Measurements from ENCODE around the gene RETREG1. TPM values are rescaled to one million over a fixed set of nuclear protein-coding genes. Genes with fewer than 3 reads are reported as not detected.

The RETREG1 gene
- total and polyA plus RNA-seq, 7 experiments from 2014 or later: 37.4 to 130 (median 48.6) TPM

DNA sequence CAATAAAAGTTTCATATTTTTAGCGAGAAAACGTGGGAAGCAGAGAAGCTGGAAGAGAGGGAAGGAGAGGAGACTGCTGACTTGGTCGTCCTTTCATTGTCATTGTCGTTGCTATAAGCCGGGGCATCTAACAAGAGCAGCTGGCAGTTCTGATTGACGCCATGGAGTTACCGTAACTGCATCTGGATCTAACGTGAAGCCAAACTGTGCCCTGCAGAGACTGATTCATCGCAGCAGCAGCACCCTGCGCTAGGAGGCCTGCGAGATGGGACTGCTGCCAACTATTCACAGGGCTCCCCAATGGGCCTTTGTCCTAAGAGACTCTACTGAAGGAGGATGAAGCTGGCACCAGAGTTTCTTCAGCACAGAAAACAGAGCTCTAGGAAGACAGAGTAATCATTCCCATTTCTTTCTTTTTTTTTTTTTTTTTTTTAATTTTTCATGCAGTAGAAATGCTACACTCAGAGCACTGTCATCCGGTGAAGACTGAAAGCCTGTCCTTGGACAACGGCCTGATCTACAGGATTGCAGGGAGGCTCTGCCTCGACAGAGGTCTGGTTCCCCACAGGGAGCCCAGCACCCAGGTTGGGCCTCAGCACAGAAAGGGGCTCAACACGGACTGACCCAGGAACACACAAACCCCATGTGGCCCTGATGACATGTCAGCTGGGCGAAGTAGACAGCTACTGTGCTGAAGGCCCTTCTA, 47.8 kb downstream of the RETREG1 start:
- Mint-ChIP-seq H3K36me3 (peaks cover 3 to 60% (median 37%) of the 10 kb centered on the region in 5 donors), H3K27ac (peak overlapping the region in 5 of 9 donors; percentile 12 to 57 (median 44)), H3K4me3 (no peak overlapping the region), H3K4me1 (peaks cover 14 to 82% (median 63%) of the 10 kb centered on the region in 7 donors), H3K27me3 (no peaks in the 10 kb centered on the region), H3K9me3 (no peaks in the 10 kb centered on the region)
- no peak for DNase-seq
- H3K36me3 ChIP-seq (ENCODE audit: control insufficient read depth in 2 of 3, insufficient read depth in 3 of 3, low read length in 3 of 3): peaks cover 0 to 47% (median 0%) of the 10 kb centered on the region in 3 experiments
- intact Hi-C loops (cut with micrococcal nuclease): loop anchor here in 1 of 2 donors (5.0 kb wide), 1 partner anchor 98 kb away; no protein-coding TSS in a partner anchor
- H3K4me1 ChIP-seq (ENCODE audit: control insufficient read depth in 2 of 2, insufficient read depth in 2 of 2, low read length in 2 of 2): no peaks in the 10 kb centered on the region
- H3K4me3 ChIP-seq (ENCODE audit: low read length): no peak overlapping the region
- no peak overlapping the region for H3K27ac ChIP-seq (ENCODE audit: low read depth, low read length)
- ATAC-seq: no peak
- POLR2A ChIA-PET: no interaction called here
- CTCF ChIA-PET: no interaction called here
- no peaks in the 10 kb centered on the region for H3K27me3 ChIP-seq (ENCODE audit: control insufficient read depth in 2 of 2, insufficient read depth in 2 of 2, low read length in 2 of 2)
- no peaks in the 10 kb centered on the region for H3K9me3 ChIP-seq (ENCODE audit: control insufficient read depth in 2 of 3, low read length in 3 of 3)

DNA sequence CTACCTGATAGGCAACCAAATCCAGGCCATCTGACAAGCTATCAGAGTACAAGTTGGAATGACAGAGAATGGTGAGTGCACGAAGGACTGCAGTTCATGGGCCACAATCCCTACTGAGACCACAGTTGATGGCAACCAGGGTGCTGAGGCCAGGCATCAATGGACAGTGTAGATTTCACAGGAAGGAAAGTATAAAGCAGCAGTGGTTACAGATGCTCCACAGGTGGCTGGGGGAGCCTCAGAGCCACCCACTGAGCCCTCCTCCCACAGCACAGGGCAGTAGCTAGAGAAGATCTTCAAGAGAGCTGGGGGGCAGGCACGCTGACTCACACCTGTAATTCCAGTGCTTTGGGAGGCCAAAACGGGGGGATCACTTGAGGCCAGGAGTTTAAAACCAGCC, 49.4 kb downstream of the RETREG1 start:
- Mint-ChIP-seq H3K4me1 (peaks cover 9 to 75% (median 59%) of the 10 kb centered on the region in 7 donors), H3K9me3 (no peaks in the 10 kb centered on the region), H3K36me3 (peaks cover 3 to 67% (median 37%) of the 10 kb centered on the region in 5 donors), H3K4me3 (peak overlapping the region in 3 of 10 donors; percentile 0 to 17 (median 16)), H3K27me3 (no peaks in the 10 kb centered on the region), H3K27ac (peak overlapping the region in 7 of 9 donors; percentile 15 to 84 (median 56))
- intact Hi-C loops (cut with micrococcal nuclease): loop anchor here in 1 of 2 donors (5.0 kb wide), 1 partner anchor 100 kb away; no protein-coding TSS in a partner anchor
- Histone ChIP-seq H3K4me3 (ENCODE audit: low read length) (no peak overlapping the region), H3K9me3 (ENCODE audit: control insufficient read depth in 2 of 3, low read length in 3 of 3) (no peaks in the 10 kb centered on the region), H3K27ac (ENCODE audit: low read depth, low read length) (no peak overlapping the region), H3K36me3 (ENCODE audit: control insufficient read depth in 2 of 3, insufficient read depth in 3 of 3, low read length in 3 of 3) (peaks cover 0 to 47% (median 0%) of the 10 kb centered on the region in 3 experiments), H3K27me3 (ENCODE audit: control insufficient read depth in 2 of 2, insufficient read depth in 2 of 2, low read length in 2 of 2) (no peaks in the 10 kb centered on the region), H3K4me1 (ENCODE audit: control insufficient read depth in 2 of 2, insufficient read depth in 2 of 2, low read length in 2 of 2) (no peaks in the 10 kb centered on the region)
- no peak for ATAC-seq
- DNase-seq: no peak
- POLR2A ChIA-PET: interaction anchor here (1.1 kb wide), 1 partner anchor 106 kb away, joined by 3 read pairs; no protein-coding TSS in a partner anchor
- CTCF ChIA-PET: interaction anchor here (1.1 kb wide), 1 partner anchor 99 kb away, joined by 5 read pairs; no protein-coding TSS in a partner anchor

DNA sequence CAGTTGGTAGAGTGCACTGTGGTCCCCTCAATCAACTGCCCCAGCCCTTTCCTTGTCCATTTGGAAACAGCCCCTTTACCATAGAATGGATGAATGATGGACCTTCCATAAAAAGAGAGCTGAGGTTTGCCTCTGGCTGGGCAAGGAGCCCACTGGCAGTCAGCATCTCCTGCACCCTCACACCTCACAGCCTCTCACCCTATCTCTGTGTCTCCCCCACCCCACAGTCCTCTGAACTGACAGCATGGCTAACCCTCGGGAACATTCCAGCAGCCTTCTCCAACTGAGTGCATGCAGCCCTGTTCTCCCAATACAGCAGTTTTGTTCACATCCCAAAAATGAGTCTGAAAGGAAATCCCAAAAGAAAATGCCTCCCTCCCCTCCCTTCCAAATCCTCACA, 51.7 kb downstream of the RETREG1 start:
- no peak for ATAC-seq
- H3K36me3 Mint-ChIP-seq: peaks cover 0 to 65% (median 36%) of the 10 kb centered on the region in 5 donors
- peaks cover 0 to 32% (median 0%) of the 10 kb centered on the region in 3 experiments for H3K36me3 ChIP-seq (ENCODE audit: control insufficient read depth in 2 of 3, insufficient read depth in 3 of 3, low read length in 3 of 3)
- H3K27me3 ChIP-seq (ENCODE audit: control insufficient read depth in 2 of 2, insufficient read depth in 2 of 2, low read length in 2 of 2): no peaks in the 10 kb centered on the region
- H3K4me1 Mint-ChIP-seq: peaks cover 9 to 74% (median 61%) of the 10 kb centered on the region in 7 donors
- no peaks in the 10 kb centered on the region for H3K27me3 Mint-ChIP-seq
- no peaks in the 10 kb centered on the region for H3K9me3 ChIP-seq (ENCODE audit: control insufficient read depth in 2 of 3, low read length in 3 of 3)
- intact Hi-C loops (cut with micrococcal nuclease): loop anchor here in 1 of 2 donors (5.0 kb wide), 1 partner anchor 102 kb away; no protein-coding TSS in a partner anchor
- no peak overlapping the region for H3K4me3 ChIP-seq (ENCODE audit: low read length)
- H3K27ac ChIP-seq (ENCODE audit: low read depth, low read length): no peak overlapping the region
- ChIA-PET POLR2A (no interaction called here), CTCF (no interaction called here)
- H3K9me3 Mint-ChIP-seq: no peaks in the 10 kb centered on the region
- H3K27ac Mint-ChIP-seq: peak overlapping the region in 4 of 9 donors; percentile 33 to 76 (median 48)
- H3K4me3 Mint-ChIP-seq: no peak overlapping the region
- H3K4me1 ChIP-seq (ENCODE audit: control insufficient read depth in 2 of 2, insufficient read depth in 2 of 2, low read length in 2 of 2): no peaks in the 10 kb centered on the region
- DNase-seq: no peak

DNA sequence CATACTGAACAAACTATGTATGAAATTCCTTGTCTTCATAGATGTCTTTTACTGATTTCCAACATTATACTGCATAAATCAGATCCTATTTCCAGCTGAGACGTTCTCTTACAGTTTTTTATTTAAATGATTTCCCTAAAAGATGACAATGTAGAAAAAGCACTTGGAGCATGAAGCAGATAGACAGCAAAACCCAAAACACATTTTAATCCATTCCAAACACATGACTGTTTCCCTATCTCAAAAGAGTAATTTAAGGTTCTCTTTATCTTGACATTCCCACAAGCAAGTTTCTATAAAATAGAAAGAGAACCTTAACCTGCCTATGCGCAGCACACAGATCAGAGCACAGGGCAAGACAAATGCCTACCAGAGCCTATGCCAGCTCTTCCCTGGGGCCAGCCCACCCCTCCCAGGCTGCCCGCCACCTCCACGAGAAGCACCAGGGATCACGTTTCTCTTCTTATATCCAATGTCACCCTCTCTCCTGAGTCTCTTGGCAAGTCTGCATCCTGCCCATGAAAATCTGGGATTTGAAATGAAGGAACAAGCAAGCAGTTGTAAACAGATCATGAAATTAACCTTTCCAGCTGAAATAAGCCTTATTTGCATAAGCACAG, 52.4 kb downstream of the RETREG1 start:
- Mint-ChIP-seq H3K27me3 (no peaks in the 10 kb centered on the region), H3K36me3 (peaks cover 0 to 60% (median 33%) of the 10 kb centered on the region in 5 donors), H3K27ac (peak overlapping the region in 4 of 9 donors; percentile 26 to 45 (median 32)), H3K4me3 (no peak overlapping the region), H3K9me3 (no peaks in the 10 kb centered on the region), H3K4me1 (peaks cover 9 to 74% (median 57%) of the 10 kb centered on the region in 7 donors)
- DNase-seq: no peak
- POLR2A ChIA-PET: no interaction called here
- CTCF ChIA-PET: no interaction called here
- H3K9me3 ChIP-seq (ENCODE audit: control insufficient read depth in 2 of 3, low read length in 3 of 3): no peaks in the 10 kb centered on the region
- no peak for ATAC-seq
- no peak overlapping the region for H3K4me3 ChIP-seq (ENCODE audit: low read length)
- peaks cover 0 to 25% (median 0%) of the 10 kb centered on the region in 3 experiments for H3K36me3 ChIP-seq (ENCODE audit: control insufficient read depth in 2 of 3, insufficient read depth in 3 of 3, low read length in 3 of 3)
- no peaks in the 10 kb centered on the region for H3K4me1 ChIP-seq (ENCODE audit: control insufficient read depth in 2 of 2, insufficient read depth in 2 of 2, low read length in 2 of 2)
- no peaks in the 10 kb centered on the region for H3K27me3 ChIP-seq (ENCODE audit: control insufficient read depth in 2 of 2, insufficient read depth in 2 of 2, low read length in 2 of 2)
- no peak overlapping the region for H3K27ac ChIP-seq (ENCODE audit: low read depth, low read length)
- intact Hi-C loops (cut with micrococcal nuclease): no loop called here

DNA sequence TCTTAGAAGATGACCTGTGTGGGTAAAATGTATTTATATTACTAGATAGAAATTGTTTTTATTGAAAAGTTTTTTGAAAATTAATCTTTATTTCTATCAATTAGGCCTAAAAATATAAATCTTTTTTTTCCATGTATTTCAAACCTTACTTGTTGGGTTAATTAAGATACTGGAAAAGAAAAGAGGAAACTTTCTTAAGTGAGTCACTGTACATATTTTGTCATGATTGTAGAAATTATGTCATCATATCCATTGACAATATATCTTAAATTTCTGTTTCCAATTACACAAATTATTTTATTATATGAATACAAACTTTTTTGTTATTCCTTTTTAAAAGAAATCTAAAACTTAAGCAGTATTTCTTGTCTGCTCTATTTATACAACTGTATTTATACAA, 53.1 kb downstream of the RETREG1 start:
- Mint-ChIP-seq H3K27ac (peak overlapping the region in 1 of 9 donors; percentile 33), H3K4me1 (peaks cover 9 to 75% (median 54%) of the 10 kb centered on the region in 7 donors), H3K27me3 (no peaks in the 10 kb centered on the region), H3K36me3 (peaks cover 0 to 58% (median 32%) of the 10 kb centered on the region in 5 donors), H3K4me3 (no peak overlapping the region), H3K9me3 (no peaks in the 10 kb centered on the region)
- no peak for ATAC-seq
- no peaks in the 10 kb centered on the region for H3K4me1 ChIP-seq (ENCODE audit: control insufficient read depth in 2 of 2, insufficient read depth in 2 of 2, low read length in 2 of 2)
- ChIA-PET POLR2A (no interaction called here), CTCF (no interaction called here)
- no peak overlapping the region for H3K27ac ChIP-seq (ENCODE audit: low read depth, low read length)
- peaks cover 0 to 20% (median 0%) of the 10 kb centered on the region in 3 experiments for H3K36me3 ChIP-seq (ENCODE audit: control insufficient read depth in 2 of 3, insufficient read depth in 3 of 3, low read length in 3 of 3)
- no peaks in the 10 kb centered on the region for H3K27me3 ChIP-seq (ENCODE audit: control insufficient read depth in 2 of 2, insufficient read depth in 2 of 2, low read length in 2 of 2)
- no peak for DNase-seq
- no peaks in the 10 kb centered on the region for H3K9me3 ChIP-seq (ENCODE audit: control insufficient read depth in 2 of 3, low read length in 3 of 3)
- intact Hi-C loops (cut with micrococcal nuclease): no loop called here
- no peak overlapping the region for H3K4me3 ChIP-seq (ENCODE audit: low read length)

DNA sequence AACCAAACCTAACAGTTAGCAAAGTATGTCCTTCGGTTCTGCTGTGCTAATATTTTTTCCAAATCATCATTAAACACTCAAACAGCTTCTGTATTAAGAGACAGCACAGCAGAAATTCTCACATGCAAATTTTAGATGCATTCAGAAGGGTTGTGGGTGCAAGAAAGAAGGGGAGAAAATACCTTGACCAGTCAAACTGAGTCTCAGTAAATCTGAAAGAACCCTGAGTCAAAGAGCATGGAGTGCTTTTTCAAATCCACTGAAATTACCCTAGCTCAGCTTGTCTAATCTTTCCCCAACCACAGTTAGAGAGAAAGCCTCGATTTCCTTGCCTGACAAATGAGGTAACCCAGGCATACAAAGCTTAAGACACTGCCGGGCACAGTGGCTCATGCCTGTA, 55.1 kb downstream of the RETREG1 start:
- Histone ChIP-seq H3K9me3 (ENCODE audit: control insufficient read depth in 2 of 3, low read length in 3 of 3) (no peaks in the 10 kb centered on the region), H3K36me3 (ENCODE audit: control insufficient read depth in 2 of 3, insufficient read depth in 3 of 3, low read length in 3 of 3) (peaks cover 0 to 9% (median 0%) of the 10 kb centered on the region in 3 experiments), H3K4me1 (ENCODE audit: control insufficient read depth in 2 of 2, insufficient read depth in 2 of 2, low read length in 2 of 2) (no peaks in the 10 kb centered on the region), H3K27ac (ENCODE audit: low read depth, low read length) (no peak overlapping the region), H3K4me3 (ENCODE audit: low read length) (no peak overlapping the region), H3K27me3 (ENCODE audit: control insufficient read depth in 2 of 2, insufficient read depth in 2 of 2, low read length in 2 of 2) (no peaks in the 10 kb centered on the region)
- Mint-ChIP-seq H3K36me3 (peaks cover 0 to 50% (median 23%) of the 10 kb centered on the region in 5 donors), H3K4me1 (peaks cover 7 to 70% (median 48%) of the 10 kb centered on the region in 7 donors), H3K4me3 (no peak overlapping the region), H3K27me3 (no peaks in the 10 kb centered on the region), H3K9me3 (no peaks in the 10 kb centered on the region), H3K27ac (no peak overlapping the region)
- DNase-seq (no peak), ATAC-seq (no peak)
- POLR2A ChIA-PET: no interaction called here
- CTCF ChIA-PET: no interaction called here
- intact Hi-C loops (cut with micrococcal nuclease): no loop called here
